ENCODE data around the gene ACOX3.

DNA sequence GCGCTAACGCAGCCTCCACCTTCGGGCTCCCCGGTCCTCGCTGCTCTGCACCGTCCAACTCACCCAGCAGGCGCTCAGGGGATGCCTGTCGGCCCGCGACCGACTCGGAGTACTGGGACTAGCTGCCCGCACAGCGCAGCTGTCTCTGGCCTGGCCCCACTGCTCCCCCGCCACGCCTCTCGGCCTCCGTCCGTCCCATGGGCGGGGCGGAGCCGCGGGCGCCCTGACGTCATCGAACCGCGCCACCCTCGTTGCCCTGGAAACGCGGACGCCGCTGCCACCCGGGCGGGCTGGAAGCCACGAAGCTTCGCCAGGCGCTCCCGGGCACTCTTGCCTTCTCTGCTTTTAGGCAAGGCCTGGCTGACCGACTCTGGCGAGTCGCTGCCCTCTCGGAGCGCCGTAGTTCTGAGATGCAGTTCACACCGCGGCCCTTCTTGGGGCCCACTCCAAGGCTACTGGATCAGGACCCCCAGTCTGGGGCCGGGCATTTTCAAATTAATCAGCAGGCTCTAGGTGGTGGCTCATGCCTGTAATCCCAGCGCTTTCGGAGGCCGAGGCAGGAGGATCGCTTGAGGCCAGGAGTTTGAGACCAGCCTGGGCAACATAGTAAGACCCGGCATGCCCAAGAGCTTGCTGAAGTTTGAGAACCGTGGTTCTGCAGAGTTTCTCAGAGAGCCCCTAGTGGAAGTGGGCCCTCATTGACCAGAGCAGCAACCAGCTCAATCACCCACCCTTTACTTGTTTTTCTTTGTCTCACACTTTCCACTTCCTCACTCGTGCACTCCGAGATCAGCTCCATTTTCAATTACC, 12.0 kb downstream of the ACOX3 start:
- TF ChIP-seq POLR2A (IDR thresholded peaks at IDR 0.05; ENCODE audit: low read length), result peak; percentile 68
- TF ChIP-seq GATA1 (IDR thresholded peaks at IDR 0.05; ENCODE audit: low read depth, low read length), result no peak

Data from erythroblast (primary cell).